Activated T-cell treated with anti-CD3 and anti-CD28 coated beads, Interleukin-2, amount 50 U/mL, for 4 hours (primary cell): Measurements from ENCODE around the gene SNCAIP. TPM values are rescaled to one million over a fixed set of nuclear protein-coding genes. Genes with fewer than 3 reads are reported as not detected.

Source experiments
- ATAC-seq, 2 donors: fragments of 200-7000 bp; cut with Tn5 transposase; one replicate each; pipeline ENCODE4 v1.10.0; 2021
- DNase-seq: peaks from one replicate; pipeline ENCODE4 v3.0.0-alpha.2; 2020
- H3K27me3 Mint-ChIP-seq: one replicate; pipeline ENCODE4 v1.8.0; 2021; ENCODE audit warnings: low read depth, mixed read lengths
- H3K36me3 Mint-ChIP-seq: one replicate; pipeline ENCODE4 v1.8.0; 2022; ENCODE audit warnings: mixed read lengths; ENCODE audit not compliant: insufficient read depth
- H3K4me1 Mint-ChIP-seq: one replicate; pipeline ENCODE4 v1.8.0; 2021; ENCODE audit warnings: low read depth, mixed read lengths
- H3K4me3 Mint-ChIP-seq: one replicate; pipeline ENCODE4 v1.8.0; 2021; ENCODE audit warnings: mild to moderate bottlenecking, moderate library complexity, mixed read lengths
- H3K9me3 Mint-ChIP-seq: one replicate; pipeline ENCODE4 v1.8.0; 2021; ENCODE audit warnings: mixed read lengths
- total RNA-seq, 3 donors: library from RNA; stranded (reverse); gene quantifications; one replicate each; pipeline ENCODE4 v1.2.1, GENCODE V29; 2021

Gene SNCAIP
- total RNA-seq, 3 donors from 2014 or later: not detected

GRCh38 chr5:122301016-122301415 is 11.0 kb upstream of the SNCAIP start:
- Mint-ChIP-seq H3K4me1 (no peaks in the 10 kb centered on the region), H3K36me3 (no peaks in the 10 kb centered on the region)
- no peak for ATAC-seq

GRCh38 chr5:122304471-122305215 is 7.4 kb upstream of the SNCAIP start:
- Mint-ChIP-seq H3K4me3 (no peak overlapping the region), H3K4me1 (no peaks in the 10 kb centered on the region), H3K27me3 (peaks cover 5% of the 10 kb centered on the region), H3K9me3 (no peaks in the 10 kb centered on the region), H3K36me3 (no peaks in the 10 kb centered on the region)
- DNase-seq (no peak), ATAC-seq (no peak)

More at GRCh38 chr5:122301016-122301415, 11.0 kb upstream of the SNCAIP start:
- DNase-seq: no peak
- H3K27me3 Mint-ChIP-seq: no peaks in the 10 kb centered on the region
- H3K4me3 Mint-ChIP-seq: no peak overlapping the region
- no peaks in the 10 kb centered on the region for H3K9me3 Mint-ChIP-seq

GRCh38 chr5:122306461-122306860 is 5.6 kb upstream of the SNCAIP start:
- peaks cover 1% of the 10 kb centered on the region for H3K4me1 Mint-ChIP-seq
- no peak for ATAC-seq

GRCh38 chr5:122310889-122311288 is 1.1 kb upstream of the SNCAIP start:
- Mint-ChIP-seq H3K27me3 (peaks cover 44% of the 10 kb centered on the region), H3K36me3 (no peaks in the 10 kb centered on the region), H3K9me3 (no peaks in the 10 kb centered on the region), H3K4me1 (peaks cover 6% of the 10 kb centered on the region), H3K4me3 (no peak overlapping the region)
- DNase-seq: no peak
- ATAC-seq: no peak

More at GRCh38 chr5:122306461-122306860, 5.6 kb upstream of the SNCAIP start:
- H3K27me3 Mint-ChIP-seq: peaks cover 22% of the 10 kb centered on the region
- no peak overlapping the region for H3K4me3 Mint-ChIP-seq
- H3K9me3 Mint-ChIP-seq: no peaks in the 10 kb centered on the region
- no peaks in the 10 kb centered on the region for H3K36me3 Mint-ChIP-seq
- no peak for DNase-seq

- Mint-ChIP-seq H3K9me3 (no peaks in the 10 kb centered on the region), H3K36me3 (no peaks in the 10 kb centered on the region), H3K4me3 (no peak overlapping the region), H3K4me1 (peaks cover 6% of the 10 kb centered on the region), H3K27me3 (peaks cover 44% of the 10 kb centered on the region)
- ATAC-seq: no peak
- no peak for DNase-seq
Measured at GRCh38 chr5:122311497-122311960, 508 bp upstream of the SNCAIP start.

- Mint-ChIP-seq H3K9me3 (no peaks in the 10 kb centered on the region), H3K4me3 (no peak overlapping the region), H3K4me1 (peaks cover 6% of the 10 kb centered on the region), H3K27me3 (peaks cover 44% of the 10 kb centered on the region), H3K36me3 (no peaks in the 10 kb centered on the region)
- ATAC-seq (no peak), DNase-seq (no peak)
Measured at GRCh38 chr5:122312591-122313406, 762 bp downstream of the SNCAIP start.

- Mint-ChIP-seq H3K27me3 (peaks cover 44% of the 10 kb centered on the region), H3K9me3 (no peaks in the 10 kb centered on the region), H3K4me1 (peaks cover 6% of the 10 kb centered on the region), H3K36me3 (no peaks in the 10 kb centered on the region), H3K4me3 (no peak overlapping the region)
- ATAC-seq (no peak), DNase-seq (no peak)
Measured at GRCh38 chr5:122314036-122314435, 2.0 kb downstream of the SNCAIP start.

GRCh38 chr5:122315521-122315920 is 3.5 kb downstream of the SNCAIP start:
- ATAC-seq (no peak), DNase-seq (no peak)
- Mint-ChIP-seq H3K27me3 (peaks cover 31% of the 10 kb centered on the region), H3K36me3 (no peaks in the 10 kb centered on the region), H3K4me1 (peaks cover 6% of the 10 kb centered on the region), H3K9me3 (no peaks in the 10 kb centered on the region), H3K4me3 (no peak overlapping the region)

- Mint-ChIP-seq H3K9me3 (no peaks in the 10 kb centered on the region), H3K36me3 (no peaks in the 10 kb centered on the region), H3K4me1 (peaks cover 5% of the 10 kb centered on the region), H3K27me3 (peaks cover 20% of the 10 kb centered on the region), H3K4me3 (no peak overlapping the region)
- ATAC-seq (no peak), DNase-seq (no peak)
Measured at GRCh38 chr5:122316656-122317055, 4.6 kb downstream of the SNCAIP start.

GRCh38 chr5:122319897-122320296 is 7.9 kb downstream of the SNCAIP start:
- Mint-ChIP-seq H3K4me3 (no peak overlapping the region), H3K36me3 (no peaks in the 10 kb centered on the region), H3K4me1 (no peaks in the 10 kb centered on the region), H3K27me3 (no peaks in the 10 kb centered on the region), H3K9me3 (no peaks in the 10 kb centered on the region)
- DNase-seq (no peak), ATAC-seq (no peak)

GRCh38 chr5:122321921-122322320 is 9.9 kb downstream of the SNCAIP start:
- Mint-ChIP-seq H3K4me3 (no peak overlapping the region), H3K4me1 (no peaks in the 10 kb centered on the region), H3K27me3 (no peaks in the 10 kb centered on the region), H3K36me3 (no peaks in the 10 kb centered on the region), H3K9me3 (no peaks in the 10 kb centered on the region)
- DNase-seq: no peak
- no peak for ATAC-seq

- no peaks in the 10 kb centered on the region for H3K9me3 Mint-ChIP-seq
- DNase-seq (no peak), ATAC-seq (no peak)
- no peaks in the 10 kb centered on the region for H3K36me3 Mint-ChIP-seq
- H3K4me1 Mint-ChIP-seq: no peaks in the 10 kb centered on the region
- H3K27me3 Mint-ChIP-seq: no peaks in the 10 kb centered on the region
- no peak overlapping the region for H3K4me3 Mint-ChIP-seq
Measured at GRCh38 chr5:122322801-122323548, 10.9 kb downstream of the SNCAIP start.

- Mint-ChIP-seq H3K4me3 (no peak overlapping the region), H3K9me3 (no peaks in the 10 kb centered on the region), H3K4me1 (no peaks in the 10 kb centered on the region), H3K27me3 (no peaks in the 10 kb centered on the region), H3K36me3 (no peaks in the 10 kb centered on the region)
- ATAC-seq (no peak), DNase-seq (no peak)
Measured at GRCh38 chr5:122323738-122324137, 11.7 kb downstream of the SNCAIP start.

- Mint-ChIP-seq H3K36me3 (no peaks in the 10 kb centered on the region), H3K9me3 (no peaks in the 10 kb centered on the region), H3K27me3 (peaks cover 2% of the 10 kb centered on the region), H3K4me1 (no peaks in the 10 kb centered on the region), H3K4me3 (no peak overlapping the region)
- no peak for DNase-seq
- no peak for ATAC-seq
Measured at GRCh38 chr5:122327110-122327509, 15.1 kb downstream of the SNCAIP start.
